Endothelial cell of umbilical vein (primary cell): ENCODE measurements around the gene RBM42. TPM values are rescaled to one million over a fixed set of nuclear protein-coding genes. Genes with fewer than 3 reads are reported as not detected.

Experiments
- BruUV-seq: library from RNA; stranded (reverse); fragments of 400-500 nt; replicated peaks from 2 replicates; lab custom pipeline; 2021; lab: Mats Ljungman, UMichigan
- CTCF ChIA-PET: fragments of 300-600, 350-600 bp; sonication (Branson Sonifier 250); formaldehyde crosslinking; loops from one replicate; lab custom pipeline; 2021; ENCODE audit warnings: antibody characterized with exemption, inconsistent platforms; lab: Charles Lee
- POLR2A ChIA-PET: fragments of 300-600, 350-600 bp; sonication (Branson Sonifier 250); formaldehyde crosslinking; loops from one replicate; lab custom pipeline; 2021; ENCODE audit warnings: antibody characterized with exemption, inconsistent platforms; lab: Charles Lee
- DNase-seq: peaks from one replicate; pipeline ENCODE4 v3.0.0-alpha.2; 2011; ENCODE audit warnings: low read depth, low spot score
- FAIRE-seq: peaks from 2 replicates; lab custom pipeline; 2011; peaks lifted over from hg19 to GRCh38; lab: Jason Lieb, UNC
- H2AFZ ChIP-seq: 2 replicates; pipeline ENCODE4 v1.6.0; 2012; ENCODE audit warnings: low read depth, low read length, control low read depth, inconsistent platforms
- H3K27ac ChIP-seq: 2 replicates; pipeline ENCODE4 v1.5.1; 2011; ENCODE audit warnings: low read depth, mild to moderate bottlenecking, control low read depth, low read length, moderate library complexity; ENCODE audit not compliant: insufficient read depth
- H3K27me3 ChIP-seq, 2 experiments: 2 replicates each; pipeline versions ENCODE4 v1.6.0 to v1.6.1; 2011; ENCODE audit warnings: low read length in 2 of 2, mixed read lengths in 1 of 2; ENCODE audit not compliant: control insufficient read depth in 2 of 2, insufficient read depth in 2 of 2
- H3K36me3 ChIP-seq, 2 experiments: 2 replicates in 1 of 2; 3 replicates in 1 of 2; pipeline ENCODE4 v1.5.1; 2011; ENCODE audit warnings: low read length in 2 of 2, mild to moderate bottlenecking in 1 of 2, moderate library complexity in 1 of 2; ENCODE audit not compliant: control insufficient read depth in 2 of 2, insufficient read depth in 2 of 2; ENCODE audit errors: extremely low read depth in 1 of 2
- H3K4me1 ChIP-seq: 3 replicates; pipeline ENCODE4 v1.5.1; 2011; ENCODE audit warnings: mild to moderate bottlenecking, low read length; ENCODE audit not compliant: control insufficient read depth, insufficient read depth; ENCODE audit errors: extremely low read depth
- H3K4me2 ChIP-seq: 2 replicates; pipeline ENCODE4 v1.6.1; 2011; ENCODE audit warnings: low read length, control low read depth, mixed read lengths; ENCODE audit not compliant: insufficient read depth
- H3K4me3 ChIP-seq, 3 experiments: fragments of 200-600 bp in 1 of 3; sonication (generic), shearing (Covaris generic) in 1 of 3; replicated peaks in 1 of 3; 2 replicates each; pipeline ENCODE4 v1.5.1; 2011 to 2016; ENCODE audit warnings: control low read depth in 3 of 3, low read length in 3 of 3, mild to moderate bottlenecking in 2 of 3, inconsistent platforms in 1 of 3, low read depth in 1 of 3, moderate library complexity in 1 of 3; ENCODE audit not compliant: insufficient read depth in 1 of 3
- H3K79me2 ChIP-seq: 2 replicates; pipeline ENCODE4 v1.6.0; 2012; ENCODE audit warnings: low read length, inconsistent platforms; ENCODE audit not compliant: control insufficient read depth, insufficient read depth
- H3K9ac ChIP-seq: replicated peaks from 2 replicates; pipeline ENCODE3; 2011; ENCODE audit warnings: low read length, control low read depth; ENCODE audit not compliant: insufficient read depth; ENCODE audit errors: extremely low read depth
- H3K9me1 ChIP-seq: replicated peaks from 3 replicates; pipeline ENCODE4 v1.6.0; 2011; ENCODE audit warnings: mild to moderate bottlenecking, low read length; ENCODE audit not compliant: control insufficient read depth, insufficient read depth; ENCODE audit errors: extremely low read depth
- H3K9me3 ChIP-seq: replicated peaks from 2 replicates; pipeline ENCODE4 v1.5.1; 2012; ENCODE audit warnings: low read length, inconsistent platforms; ENCODE audit not compliant: control insufficient read depth, insufficient read depth
- H4K20me1 ChIP-seq: replicated peaks from 2 replicates; pipeline ENCODE3; 2011; ENCODE audit warnings: mild to moderate bottlenecking, low read length; ENCODE audit not compliant: control insufficient read depth, insufficient read depth; ENCODE audit errors: extremely low read depth
- CTCF ChIP-seq, 2 donors: IDR thresholded peaks; 1 replicate in 1 of 2; 2 replicates in 1 of 2; pipeline ENCODE4 v1.5.1; 2011; ENCODE audit warnings: low read length in 2 of 2, mild to moderate bottlenecking in 2 of 2, moderate library complexity in 2 of 2, control low read depth in 1 of 2, inconsistent platforms in 1 of 2, low read depth in 1 of 2; ENCODE audit not compliant: insufficient read depth in 1 of 2; ENCODE audit errors: extremely low read depth in 1 of 2
- EZH2 ChIP-seq: IDR thresholded peaks from 2 replicates; pipeline ENCODE4 v1.6.1; 2012; ENCODE audit warnings: borderline replicate concordance, low read depth, mild to moderate bottlenecking, moderate library complexity, low read length, inconsistent platforms; ENCODE audit not compliant: severe bottlenecking
- FOS ChIP-seq: IDR thresholded peaks from 2 replicates; pipeline ENCODE4 v1.6.1; 2011; ENCODE audit warnings: mild to moderate bottlenecking, low read length, moderate library complexity, borderline replicate concordance; ENCODE audit not compliant: insufficient read depth
- GATA2 ChIP-seq: IDR thresholded peaks from 2 replicates; pipeline ENCODE4 v1.7.0; 2011; ENCODE audit warnings: low read depth, mild to moderate bottlenecking, moderate library complexity, mixed read lengths, low read length; ENCODE audit not compliant: insufficient read length, insufficient read depth
- JUN ChIP-seq: IDR thresholded peaks from 2 replicates; pipeline ENCODE4 v1.6.1; 2011; ENCODE audit warnings: borderline replicate concordance, low read depth; ENCODE audit not compliant: insufficient read length, insufficient read depth
- MAX ChIP-seq: IDR thresholded peaks from 2 replicates; pipeline ENCODE4 v1.6.1; 2011; ENCODE audit not compliant: insufficient read depth, insufficient read length
- MYC ChIP-seq: IDR thresholded peaks from one replicate; pipeline ENCODE4 v1.6.1; 2011; ENCODE audit warnings: mild to moderate bottlenecking, low read depth, low read length
- POLR2A ChIP-seq: IDR thresholded peaks from 2 replicates; pipeline ENCODE4 v1.6.1; 2012; ENCODE audit warnings: low read depth, mild to moderate bottlenecking, control low read depth, low read length
- POLR2AphosphoS5 ChIP-seq: IDR thresholded peaks from 2 replicates; pipeline ENCODE4 v1.6.1; 2012; ENCODE audit warnings: low read depth, mild to moderate bottlenecking, control low read depth, low read length, moderate library complexity; ENCODE audit not compliant: insufficient read depth
- dilution Hi-C: fragments of 300-500 bp; cut with MboI; formaldehyde crosslinking; loops from one replicate; pipeline ENCODE4 v1.15.0; 2019; ENCODE audit warnings: low sequenced_read_pairs; ENCODE audit not compliant: extremely low pct_ligation_motif_present
- intact Hi-C: fragments of 100-400 bp; cut with micrococcal nuclease; formaldehyde crosslinking; loops from one replicate; pipeline ENCODE4 v1.10.0; 2022
- polyA plus RNA-seq, 4 experiments: library from polyadenylated mRNA; depleted of rRNA in 3 of 4; stranded (reverse) in 3 of 4; unstranded in 1 of 4; fragments of >200 nt; gene quantifications; 2 replicates each; pipeline versions ENCODE4 v1.2.1 to v1.2.3, GENCODE V29; 2011 to 2012; ENCODE audit warnings: missing spikeins in 1 of 4
- total RNA-seq: library from RNA; stranded (reverse); gene quantifications from 2 replicates; pipeline ENCODE4 v1.2.3, GENCODE V29; 2021

The RBM42 gene
- total and polyA plus RNA-seq, 2 donors (not counting 3 experiments of a cell fraction or from before 2014, with no cell fraction given), result 78.3 to 97.3 TPM

GRCh38 chr19:35669566-35669965, 40.7 kb downstream of the RBM42 start:
- Histone ChIP-seq H4K20me1 (no peaks in the 10 kb centered on the region), H3K9me1 (no peaks in the 10 kb centered on the region), H3K4me1 (no peaks in the 10 kb centered on the region), H3K9ac (no peak overlapping the region), H3K36me3 (no peaks in the 10 kb centered on the region), H2AFZ (no peak overlapping the region), H3K9me3 (no peaks in the 10 kb centered on the region), H3K27ac (no peak overlapping the region), H3K27me3 (peaks cover 2 to 3% of the 10 kb centered on the region in 2 experiments), H3K4me3 (no peak overlapping the region), H3K4me2 (no peak overlapping the region), H3K79me2 (no peaks in the 10 kb centered on the region)
- BruUV-seq, result no TSS peak
- intact Hi-C loops (no loop called here), dilution Hi-C loops (no loop called here)
- no peak for DNase-seq
- TF ChIP-seq JUN (no peak), MAX (no peak), MYC (no peak), GATA2 (no peak), CTCF (IDR thresholded peaks at IDR 0.05; ENCODE audit: extremely low read depth in 1 of 2, insufficient read depth in 1 of 2, low read depth in 1 of 2, low read length in 2 of 2) (no peak), POLR2A (no peak)
- ChIA-PET CTCF (no interaction called here), POLR2A (no interaction called here)
- FAIRE-seq, result no peak

GRCh38 chr19:35669974-35670373, 41.1 kb downstream of the RBM42 start:
- H3K9me3 ChIP-seq, result no peaks in the 10 kb centered on the region
- intact Hi-C loops (no loop called here), dilution Hi-C loops (no loop called here)
- H3K36me3 ChIP-seq, result no peaks in the 10 kb centered on the region
- FAIRE-seq (no peak), DNase-seq (no peak)
- ChIA-PET POLR2A (no interaction called here), CTCF (no interaction called here)
- TF ChIP-seq MYC, result no peak
- TF ChIP-seq FOS, result no peak
- no peak for TF ChIP-seq GATA2
- TF ChIP-seq POLR2AphosphoS5, result no peak
- TF ChIP-seq POLR2A, result no peak
- TF ChIP-seq MAX, result no peak
- no peak for TF ChIP-seq CTCF (IDR thresholded peaks at IDR 0.05; ENCODE audit: extremely low read depth in 1 of 2, insufficient read depth in 1 of 2, low read depth in 1 of 2, low read length in 2 of 2)
- TF ChIP-seq JUN, result no peak
- no peak for TF ChIP-seq EZH2
- no peaks in the 10 kb centered on the region for H3K4me1 ChIP-seq
- H3K79me2 ChIP-seq, result no peaks in the 10 kb centered on the region
- no peaks in the 10 kb centered on the region for H4K20me1 ChIP-seq
- H3K27ac ChIP-seq, result no peak overlapping the region
- no peak overlapping the region for H3K4me2 ChIP-seq
- peaks cover 2 to 3% of the 10 kb centered on the region in 2 experiments for H3K27me3 ChIP-seq
- no peak overlapping the region for H3K4me3 ChIP-seq
- no peak overlapping the region for H3K9ac ChIP-seq
- no peak overlapping the region for H2AFZ ChIP-seq
- no peaks in the 10 kb centered on the region for H3K9me1 ChIP-seq
- no TSS peak for BruUV-seq
